Astrocyte (in vitro differentiated cells and primary cell): ENCODE measurements around the gene AFF2. TPM values are rescaled to one million over a fixed set of nuclear protein-coding genes. Genes with fewer than 3 reads are reported as not detected.

ENCODE experiments used
- DNase-seq: peaks from one replicate; pipeline ENCODE4 v3.0.0-alpha.2; 2010; ENCODE audit warnings: low read depth
- FAIRE-seq: peaks from 2 replicates; lab custom pipeline; 2011; peaks lifted over from hg19 to GRCh38; lab: Jason Lieb, UNC
- H2AFZ ChIP-seq: 2 replicates; pipeline ENCODE4 v1.6.0; 2012; ENCODE audit warnings: low read depth, low read length, inconsistent platforms
- H3K27ac ChIP-seq: 2 replicates; pipeline ENCODE4 v1.5.1; 2011; ENCODE audit warnings: low read depth, low read length, inconsistent platforms
- H3K27me3 ChIP-seq: 2 replicates; pipeline ENCODE4 v1.6.0; 2011; ENCODE audit warnings: low read length, inconsistent platforms; ENCODE audit not compliant: insufficient read depth
- H3K36me3 ChIP-seq: 2 replicates; pipeline ENCODE4 v1.5.1; 2011; ENCODE audit warnings: low read length, inconsistent platforms; ENCODE audit not compliant: insufficient read depth
- H3K4me1 ChIP-seq: 2 replicates; pipeline ENCODE4 v1.5.1; 2011; ENCODE audit warnings: low read length, inconsistent platforms; ENCODE audit not compliant: insufficient read depth
- H3K4me2 ChIP-seq: 2 replicates; pipeline ENCODE4 v1.6.0; 2012; ENCODE audit warnings: low read length, inconsistent platforms
- H3K4me3 ChIP-seq: 2 replicates; pipeline ENCODE4 v1.5.1; 2011; ENCODE audit warnings: low read depth, mild to moderate bottlenecking, low read length, inconsistent platforms; ENCODE audit not compliant: insufficient read depth
- H3K79me2 ChIP-seq: 2 replicates; pipeline ENCODE4 v1.6.0; 2012; ENCODE audit warnings: mild to moderate bottlenecking, low read length, inconsistent platforms; ENCODE audit not compliant: insufficient read depth
- H3K9ac ChIP-seq: 2 replicates; pipeline ENCODE4 v1.6.0; 2012; ENCODE audit warnings: mild to moderate bottlenecking, low read length, inconsistent platforms
- H3K9me3 ChIP-seq: 2 replicates; pipeline ENCODE4 v1.5.1; 2012; ENCODE audit warnings: low read depth, mild to moderate bottlenecking, low read length, inconsistent platforms; ENCODE audit not compliant: insufficient read depth
- H4K20me1 ChIP-seq: 2 replicates; pipeline ENCODE4 v1.6.0; 2012; ENCODE audit warnings: low read length, inconsistent platforms; ENCODE audit not compliant: insufficient read depth
- H3K27ac Mint-ChIP-seq: one replicate; pipeline ENCODE4 v1.8.0; 2021; ENCODE audit warnings: mild to moderate bottlenecking, mixed read lengths; ENCODE audit not compliant: unreplicated experiment
- H3K27me3 Mint-ChIP-seq: one replicate; pipeline ENCODE4 v1.8.0; 2021; ENCODE audit warnings: low read depth, mixed read lengths; ENCODE audit not compliant: unreplicated experiment
- H3K36me3 Mint-ChIP-seq: one replicate; pipeline ENCODE4 v1.8.0; 2021; ENCODE audit warnings: low read depth, mixed read lengths; ENCODE audit not compliant: unreplicated experiment
- H3K4me1 Mint-ChIP-seq: one replicate; pipeline ENCODE4 v1.8.0; 2021; ENCODE audit warnings: low read depth, mixed read lengths; ENCODE audit not compliant: unreplicated experiment
- H3K4me3 Mint-ChIP-seq: one replicate; pipeline ENCODE4 v1.8.0; 2021; ENCODE audit warnings: mild to moderate bottlenecking, moderate library complexity, mixed read lengths; ENCODE audit not compliant: unreplicated experiment
- H3K9me3 Mint-ChIP-seq: one replicate; pipeline ENCODE4 v1.8.0; 2021; ENCODE audit warnings: mild to moderate bottlenecking, mixed read lengths; ENCODE audit not compliant: unreplicated experiment
- CTCF ChIP-seq: IDR thresholded peaks from 2 replicates; pipeline ENCODE4 v1.5.1; 2011; ENCODE audit warnings: low read depth, mild to moderate bottlenecking, inconsistent platforms, low read length, moderate library complexity; ENCODE audit not compliant: insufficient read depth
- EZH2 ChIP-seq: IDR thresholded peaks from 2 replicates; pipeline ENCODE4 v1.6.1; 2012; ENCODE audit warnings: mild to moderate bottlenecking, low read length, inconsistent platforms; ENCODE audit not compliant: insufficient read depth
- total RNA-seq: library from RNA; stranded (reverse); gene quantifications from 2 replicates; pipeline ENCODE4 v1.2.1, GENCODE V29; 2021

The AFF2 gene
- total RNA-seq, 1 donor from 2014 or later = 8.3 TPM

DNA sequence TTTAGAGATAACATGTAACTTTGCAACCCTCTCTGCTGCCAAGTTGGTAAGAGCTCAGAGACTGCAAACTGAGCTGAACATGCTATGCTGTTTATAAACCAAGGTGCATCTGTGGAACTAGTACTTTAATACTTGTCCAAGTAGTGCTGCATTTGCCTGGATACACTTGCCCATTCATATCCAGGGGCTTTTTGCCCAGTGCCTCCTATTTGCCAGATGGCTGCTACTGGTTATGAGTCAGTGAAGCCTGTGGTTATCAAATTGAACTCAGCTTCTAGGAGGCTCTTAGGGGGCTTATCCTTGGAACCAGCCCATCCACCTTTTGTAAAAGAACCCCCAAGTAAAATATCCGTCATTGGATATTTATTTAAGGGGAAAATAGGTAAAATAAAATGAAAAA lies 79.6 kb downstream of the AFF2 start:
- Histone ChIP-seq H3K27me3 (no peaks in the 10 kb centered on the region), H3K4me3 (no peak overlapping the region), H3K79me2 (no peaks in the 10 kb centered on the region), H3K9me3 (no peaks in the 10 kb centered on the region), H3K4me2 (no peak overlapping the region), H3K4me1 (no peaks in the 10 kb centered on the region), H4K20me1 (no peaks in the 10 kb centered on the region), H3K27ac (no peak overlapping the region), H3K36me3 (no peaks in the 10 kb centered on the region), H3K9ac (no peak overlapping the region), H2AFZ (no peak overlapping the region)
- Mint-ChIP-seq H3K27ac (no peak overlapping the region), H3K4me3 (no peak overlapping the region), H3K9me3 (no peaks in the 10 kb centered on the region), H3K4me1 (peaks cover 16% of the 10 kb centered on the region), H3K27me3 (no peaks in the 10 kb centered on the region), H3K36me3 (no peaks in the 10 kb centered on the region)
- DNase-seq (peak; percentile 40), FAIRE-seq (peak; percentile 71)
- TF ChIP-seq CTCF (no peak), EZH2 (no peak)

DNA sequence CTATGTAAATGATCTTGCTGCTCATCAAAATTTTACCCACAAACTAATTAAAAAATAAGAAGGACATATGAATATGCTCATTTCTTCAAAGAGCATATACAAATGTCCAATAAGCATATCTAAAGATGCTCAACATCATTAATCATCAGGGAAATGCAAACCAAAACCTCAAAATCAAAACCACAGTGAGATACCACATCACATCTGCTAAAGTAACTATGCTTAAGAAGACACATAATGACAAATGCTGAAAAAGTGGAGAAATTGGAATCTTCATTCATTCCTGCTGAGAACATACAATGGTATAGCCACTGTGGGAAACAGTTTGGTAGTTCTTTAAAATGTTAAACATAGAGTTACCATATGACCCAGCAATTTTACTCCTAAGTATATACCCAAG lies 81.9 kb downstream of the AFF2 start:
- H3K27ac Mint-ChIP-seq = no peak overlapping the region
- Histone ChIP-seq H2AFZ (no peak overlapping the region), H3K4me2 (no peak overlapping the region), H3K36me3 (no peaks in the 10 kb centered on the region), H4K20me1 (no peaks in the 10 kb centered on the region), H3K27ac (no peak overlapping the region), H3K4me1 (no peaks in the 10 kb centered on the region), H3K4me3 (no peak overlapping the region), H3K9ac (no peak overlapping the region), H3K79me2 (no peaks in the 10 kb centered on the region), H3K27me3 (no peaks in the 10 kb centered on the region), H3K9me3 (no peaks in the 10 kb centered on the region)
- H3K36me3 Mint-ChIP-seq = no peaks in the 10 kb centered on the region
- TF ChIP-seq CTCF (no peak), EZH2 (no peak)
- no peaks in the 10 kb centered on the region for H3K9me3 Mint-ChIP-seq
- FAIRE-seq (no peak), DNase-seq (peak; percentile 57)
- no peaks in the 10 kb centered on the region for H3K27me3 Mint-ChIP-seq
- no peak overlapping the region for H3K4me3 Mint-ChIP-seq
- H3K4me1 Mint-ChIP-seq = peaks cover 12% of the 10 kb centered on the region

DNA sequence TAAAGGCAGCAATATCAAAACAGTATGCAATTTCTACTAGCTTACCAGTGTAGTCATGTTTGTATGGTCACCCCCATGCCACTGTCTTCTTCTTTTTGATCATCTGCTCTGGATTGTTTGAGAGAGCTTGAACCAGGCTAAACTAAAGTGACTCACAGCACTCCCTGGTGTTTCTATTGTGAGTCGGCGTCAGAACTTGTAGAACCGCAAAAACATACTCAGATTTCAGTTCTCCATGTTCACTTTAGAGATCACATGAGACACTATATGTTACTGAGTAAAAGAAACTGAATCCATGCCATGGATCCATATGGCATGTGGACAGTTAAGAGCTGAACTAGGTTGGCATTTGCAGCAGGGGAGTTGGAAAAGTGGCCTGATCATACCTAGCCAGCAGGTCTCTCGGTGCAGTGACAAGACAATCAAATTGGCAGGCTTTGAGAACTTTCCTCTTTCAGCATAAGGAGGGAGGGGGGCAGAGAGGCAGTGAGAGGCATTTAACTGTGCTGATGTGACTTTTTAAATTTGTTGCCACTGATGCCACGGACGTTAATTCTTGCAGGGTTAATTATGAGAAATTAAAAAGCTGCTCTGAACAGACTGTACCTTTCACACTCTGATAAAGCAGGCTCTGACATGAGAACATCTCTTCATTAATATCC lies 88.4 kb downstream of the AFF2 start:
- Mint-ChIP-seq H3K9me3 (no peaks in the 10 kb centered on the region), H3K4me3 (no peak overlapping the region), H3K36me3 (no peaks in the 10 kb centered on the region), H3K4me1 (peaks cover 8% of the 10 kb centered on the region), H3K27me3 (no peaks in the 10 kb centered on the region), H3K27ac (no peak overlapping the region)
- TF ChIP-seq CTCF = no peak
- no peak for TF ChIP-seq EZH2
- Histone ChIP-seq H3K4me3 (no peak overlapping the region), H3K36me3 (no peaks in the 10 kb centered on the region), H3K27me3 (no peaks in the 10 kb centered on the region), H3K9ac (no peak overlapping the region), H3K9me3 (no peaks in the 10 kb centered on the region), H2AFZ (no peak overlapping the region), H3K4me2 (peak overlapping the region; percentile 30), H3K27ac (no peak overlapping the region), H4K20me1 (no peaks in the 10 kb centered on the region), H3K4me1 (peaks cover 2% of the 10 kb centered on the region), H3K79me2 (no peaks in the 10 kb centered on the region)
- FAIRE-seq = peak; percentile 92
- DNase-seq = peak; percentile 13
